Mesenteric fat pad (tissue), 1 donor: ENCODE data around the gene ABCG8. TPM values are rescaled to one million over a fixed set of nuclear protein-coding genes. Genes with fewer than 3 reads are reported as not detected.

Source experiments
- DNase-seq: peaks from one replicate; pipeline ENCODE4 v3.0.0-alpha.2; 2020; ENCODE audit warnings: low spot score
- long read RNA-seq: library from polyadenylated mRNA; unstranded; transcript quantifications from one replicate; pipeline ENCODE4 v2.0.0, GENCODE V29; 2020
- total RNA-seq: library from RNA; stranded (reverse); fragmentation: NEBNext Ultra II Directional; extraction: Animal tissue kit (Norgen Biotek cat#: 25700); gene quantifications from one replicate; pipeline ENCODE4 v1.2.1, GENCODE V29; 2021
- donor health status: DM: yes; HTN: yes; CAD: no.

The ABCG8 gene
- total RNA-seq = not detected
- long read RNA-seq = 0 reads

DNA sequence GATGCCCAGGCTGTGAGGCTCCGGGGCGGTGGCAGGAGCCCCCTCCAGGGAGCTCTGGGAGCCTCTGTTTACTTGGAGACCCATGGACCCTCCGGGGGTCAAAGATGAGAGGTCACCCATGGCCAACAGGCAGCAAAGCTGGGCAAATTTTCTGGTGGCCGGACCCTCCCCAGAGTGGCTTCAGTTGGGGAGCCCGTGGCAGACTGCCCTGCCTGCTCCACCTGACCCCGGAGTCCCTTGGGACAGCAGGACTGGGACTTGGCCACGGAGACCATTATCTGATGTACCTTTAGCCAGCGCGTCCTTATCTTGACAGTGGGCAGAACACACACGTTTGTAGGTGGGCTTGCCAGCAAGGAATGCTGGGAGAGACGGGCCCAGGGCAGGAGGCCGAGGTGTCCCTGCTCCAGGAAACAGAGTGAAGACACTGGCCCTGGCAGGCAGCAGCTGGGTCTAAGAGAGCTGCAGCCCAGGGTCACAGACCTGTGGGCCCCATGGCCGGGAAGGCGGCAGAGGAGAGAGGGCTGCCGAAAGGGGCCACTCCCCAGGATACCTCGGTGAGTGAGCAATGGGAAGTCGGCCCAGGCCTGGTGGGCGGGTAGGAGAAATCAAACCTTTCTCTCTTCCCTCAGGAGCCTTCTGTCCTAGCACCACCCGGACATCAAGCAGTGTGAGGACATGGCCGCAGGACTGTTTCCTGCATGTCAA, at the start of gene ABCG8, which contains the start of gene ABCG5:
TSS of gene ABCG8 (plus strand) at position 412 of the 708 bp plus-strand sequence. CDS start at position 495, 83 bp downstream.
TSS of gene ABCG5 (minus strand) at position 280 of the 708 bp plus-strand sequence. CDS start at position 120, 160 bp downstream.
- DNase-seq = peak; percentile 59

DNA sequence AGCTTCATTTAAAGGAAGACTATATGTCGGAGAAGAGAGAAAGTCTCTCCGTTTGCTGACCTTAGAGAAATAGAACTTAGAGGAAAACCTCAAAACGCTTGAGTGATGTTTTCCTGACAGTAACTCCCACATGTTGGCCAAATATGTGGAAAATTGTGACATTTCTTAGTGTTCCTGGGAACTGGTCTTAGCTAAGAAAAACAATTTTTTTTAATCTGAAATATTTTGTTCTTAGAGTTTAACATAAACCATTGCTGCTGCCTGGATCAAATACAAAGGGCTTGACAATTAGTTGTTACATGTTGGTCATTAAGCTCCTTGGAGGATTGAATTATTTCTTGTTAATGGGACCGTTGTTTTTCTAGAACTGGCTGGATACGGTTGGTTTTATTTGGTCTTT, 48.6 kb upstream of the ABCG8 start:
- DNase-seq = no peak

DNA sequence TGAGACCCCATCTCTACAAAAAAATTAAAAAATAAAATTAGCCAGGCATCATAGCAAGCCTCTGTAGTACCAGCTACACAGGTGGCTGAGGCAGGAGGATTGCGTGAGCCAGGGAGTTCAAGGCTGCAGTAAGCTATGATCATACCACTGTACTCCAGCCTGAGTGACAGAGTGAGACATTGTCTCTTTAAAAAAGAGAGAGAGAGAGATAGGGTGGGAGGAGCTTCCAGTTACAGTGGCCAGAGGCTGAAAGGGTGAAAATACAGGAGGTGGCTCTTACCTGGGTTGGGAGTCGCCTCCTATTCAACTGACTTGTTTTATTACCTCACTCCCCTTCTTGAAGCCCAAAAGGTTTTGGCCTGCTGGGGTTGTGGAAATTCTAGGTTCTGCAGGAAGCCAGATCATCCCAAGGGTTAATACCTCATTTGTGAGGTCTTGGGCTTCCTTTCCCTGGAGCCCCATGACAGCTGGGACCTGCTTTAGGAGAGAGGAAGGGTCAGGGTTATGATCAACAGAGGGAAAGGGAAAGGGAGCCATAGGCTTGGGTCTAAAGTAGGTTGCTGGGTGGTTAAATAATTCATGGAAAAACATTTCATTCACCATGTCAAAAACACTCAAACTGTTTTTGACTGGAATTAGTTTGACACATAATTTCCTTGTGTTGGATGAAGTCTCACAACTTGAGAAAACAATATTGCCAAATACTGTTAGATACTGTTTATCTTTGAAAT, 47.6 kb upstream of the ABCG8 start:
- no peak for DNase-seq

DNA sequence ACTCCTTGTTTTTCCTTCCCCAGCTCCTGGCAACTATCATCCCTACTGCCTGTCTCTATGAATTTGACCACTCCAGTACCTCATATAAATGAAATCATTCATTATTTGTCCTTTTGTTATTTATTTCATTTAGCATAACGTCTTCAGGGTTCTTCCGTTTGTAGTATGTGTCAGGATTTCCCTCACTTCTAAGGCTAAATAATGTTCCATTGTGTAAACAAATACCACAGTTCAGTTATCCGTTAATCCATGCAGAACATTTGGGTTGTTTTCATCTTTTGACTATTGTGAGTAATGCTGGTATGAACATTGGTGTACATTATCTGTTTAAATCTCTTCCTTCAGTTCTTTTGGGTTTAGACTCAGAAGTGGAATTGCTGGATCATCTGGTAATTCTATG, 46.1 kb upstream of the ABCG8 start:
- DNase-seq = no peak

DNA sequence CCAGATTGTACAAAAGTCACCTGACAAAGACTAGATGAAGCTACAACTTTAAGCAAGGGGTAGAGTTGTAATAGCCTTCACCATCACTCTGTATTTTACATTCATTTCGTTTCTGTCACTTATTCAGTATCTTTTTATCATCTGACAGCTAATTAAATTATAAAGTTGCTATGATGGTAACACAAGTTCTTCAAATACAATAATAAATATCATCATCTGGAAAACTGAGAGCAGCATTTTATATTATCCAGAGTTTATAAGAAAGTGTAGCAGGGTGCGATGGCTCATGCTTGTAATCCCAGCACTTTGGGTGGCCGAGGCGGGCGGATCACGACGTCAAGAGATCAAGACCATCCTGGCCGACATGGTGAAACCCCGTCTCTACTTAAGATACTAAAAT, 43.8 kb upstream of the ABCG8 start:
- no peak for DNase-seq

DNA sequence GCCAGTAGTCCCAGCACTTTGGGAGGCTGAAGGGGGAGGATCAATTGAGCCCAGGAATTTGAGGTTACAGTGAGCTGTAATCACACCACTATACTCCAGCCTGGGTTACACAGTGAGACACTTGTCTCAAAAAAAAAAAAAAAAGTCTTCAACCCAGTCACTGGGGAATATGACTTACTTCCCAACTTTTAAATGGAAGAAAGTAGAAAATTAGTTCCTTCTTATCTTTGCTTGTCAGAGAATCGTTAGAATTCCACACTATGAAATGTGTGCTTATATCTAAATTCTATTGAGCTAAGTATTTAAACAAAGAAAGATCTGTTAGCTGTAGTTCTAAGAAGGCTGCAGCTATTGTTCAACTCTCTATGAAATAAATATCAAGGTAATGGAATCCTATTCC, 42.6 kb upstream of the ABCG8 start:
- no peak for DNase-seq

DNA sequence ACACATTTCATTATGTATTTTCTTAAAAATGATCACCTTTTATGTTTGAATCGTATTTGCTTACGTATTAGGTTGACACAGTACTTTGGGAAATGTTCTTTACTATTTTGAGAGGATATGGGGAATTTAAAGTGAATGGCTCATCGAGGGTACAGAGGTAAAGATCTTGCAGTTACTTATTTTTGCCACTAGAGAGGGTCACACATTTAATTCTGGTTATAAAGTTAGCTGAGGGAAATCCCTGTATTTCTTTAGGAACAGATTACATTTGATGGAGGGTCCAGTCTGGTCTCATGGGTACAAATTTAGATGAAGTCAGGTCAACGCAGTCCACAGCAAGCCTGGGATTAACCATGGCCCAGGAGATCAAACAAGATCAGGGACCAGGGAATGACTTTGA, 40.5 kb upstream of the ABCG8 start:
- no peak for DNase-seq

DNA sequence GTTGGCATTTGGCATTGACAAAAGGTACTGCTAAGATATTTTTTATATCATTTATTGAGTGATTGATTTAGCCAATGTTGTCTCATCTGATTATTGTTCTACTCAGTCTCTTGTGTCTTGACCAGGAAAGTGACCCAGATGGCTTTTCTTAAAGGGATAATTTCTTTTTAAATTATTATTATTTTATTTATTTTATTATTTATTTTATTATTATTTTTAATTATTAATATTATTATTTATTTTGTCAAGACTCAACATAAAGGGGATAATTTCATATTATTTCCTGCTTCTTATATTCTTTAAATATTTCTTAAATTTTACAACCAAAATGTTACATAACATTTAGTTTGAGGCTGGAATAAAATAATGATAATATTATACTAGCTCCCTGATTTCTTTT, 37.9 kb upstream of the ABCG8 start:
- DNase-seq = no peak

DNA sequence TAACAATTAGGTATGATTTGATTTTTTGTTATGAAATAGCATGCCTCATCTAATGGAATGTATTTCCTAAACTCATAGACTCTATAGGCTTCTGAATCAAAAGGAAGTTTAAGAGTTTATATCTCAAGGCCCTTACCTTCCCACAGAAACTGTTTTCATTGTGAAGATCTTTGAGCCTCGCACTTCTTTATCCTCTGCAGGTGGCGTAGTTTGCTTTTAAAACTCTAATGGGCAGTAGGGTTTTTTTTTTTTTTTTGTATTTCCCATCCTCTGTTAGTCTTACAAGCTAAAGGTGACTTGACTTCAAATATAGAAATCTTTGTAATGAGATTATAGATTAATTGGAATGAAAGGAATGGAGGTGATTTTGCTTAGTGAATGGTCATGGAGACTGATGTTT, 36.6 kb upstream of the ABCG8 start:
- DNase-seq = no peak

DNA sequence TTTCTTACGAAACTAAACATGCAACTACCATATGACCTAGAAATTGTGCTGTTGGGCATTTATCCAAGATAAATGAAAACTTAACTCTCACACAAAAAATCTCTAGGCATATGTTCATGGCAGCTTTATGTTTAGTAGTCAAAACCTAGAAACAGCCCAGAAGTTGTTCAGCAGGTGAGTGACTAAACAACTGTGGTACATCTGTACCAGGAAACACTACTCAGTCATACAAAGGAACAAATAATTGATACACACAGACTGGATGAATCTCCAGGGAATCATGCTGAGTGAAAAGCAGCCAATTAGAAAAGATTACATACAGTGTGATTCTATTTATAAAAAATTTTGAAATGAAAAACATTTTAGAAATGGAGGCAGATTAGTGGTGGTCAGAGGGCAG, 35.7 kb upstream of the ABCG8 start:
- no peak for DNase-seq

DNA sequence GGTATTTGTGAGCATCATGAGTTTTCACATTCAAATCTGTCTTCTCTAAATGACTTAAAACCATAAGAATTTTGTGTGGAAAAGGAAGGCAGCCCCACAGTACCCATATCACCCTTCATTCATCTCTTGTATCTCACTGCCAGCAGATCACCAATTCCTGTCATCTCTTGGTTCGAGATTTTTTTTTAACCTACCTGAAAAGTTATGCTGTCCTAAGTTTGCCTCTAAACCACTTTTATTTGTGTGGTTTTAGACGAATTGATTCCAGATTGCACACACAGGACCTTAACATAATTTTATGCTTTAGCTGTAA, 32.1 kb upstream of the ABCG8 start:
- no peak for DNase-seq

DNA sequence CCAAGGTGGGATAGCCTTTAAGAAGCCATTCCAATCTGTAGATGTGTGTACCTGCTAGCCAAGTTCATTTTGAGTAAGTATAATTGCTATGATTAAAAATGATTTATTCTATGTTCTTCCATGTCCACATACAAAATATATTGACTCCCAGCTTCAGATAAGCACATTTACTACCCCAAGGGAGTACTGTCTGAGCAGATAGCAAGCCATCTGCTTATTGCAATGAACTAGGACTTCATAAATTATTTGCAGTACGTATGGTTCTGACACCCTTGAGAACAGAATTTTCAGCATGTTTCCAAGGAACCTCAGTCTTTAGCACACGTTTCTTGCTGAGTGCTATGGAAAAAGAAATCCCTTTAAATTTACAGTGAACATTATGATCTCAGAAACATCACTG, 28.3 kb upstream of the ABCG8 start:
- no peak for DNase-seq

DNA sequence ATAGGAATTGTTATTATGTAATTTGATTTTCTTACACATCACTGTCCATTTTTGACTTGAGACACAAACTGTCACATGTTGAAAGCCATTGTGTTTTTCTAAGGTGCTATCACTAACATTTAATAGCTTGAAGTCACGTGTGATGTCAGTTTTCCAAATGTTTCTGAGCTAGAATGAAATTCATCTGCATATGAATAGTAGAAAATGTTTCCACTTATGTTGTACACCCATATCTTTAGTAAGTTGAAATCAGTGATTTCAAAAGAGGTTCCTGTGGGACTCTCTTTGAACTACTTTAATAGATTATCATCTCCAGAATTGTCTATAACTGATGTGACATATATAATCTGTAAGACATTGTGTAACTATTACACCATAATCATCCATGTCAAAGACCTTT, 27.9 kb upstream of the ABCG8 start:
- no peak for DNase-seq

DNA sequence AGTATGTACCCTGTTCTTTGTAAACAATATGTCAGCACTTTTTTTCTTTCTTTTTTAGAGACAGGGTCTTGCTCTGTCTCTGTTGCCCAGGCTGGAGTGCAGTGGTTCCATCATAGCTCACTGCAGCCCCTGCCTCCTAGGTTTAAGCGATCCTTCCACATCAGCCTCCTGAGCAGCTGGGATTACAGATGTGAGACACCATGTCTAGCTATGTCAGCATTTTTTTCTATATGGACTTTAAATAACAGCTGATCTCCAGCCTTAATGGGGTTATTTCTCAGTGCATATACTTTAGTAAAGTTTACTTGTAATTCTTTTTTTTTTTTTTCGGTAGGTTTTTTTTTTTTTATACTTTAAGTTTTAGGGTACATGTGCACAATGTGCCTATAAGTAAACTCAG, 26.8 kb upstream of the ABCG8 start:
- DNase-seq = no peak

DNA sequence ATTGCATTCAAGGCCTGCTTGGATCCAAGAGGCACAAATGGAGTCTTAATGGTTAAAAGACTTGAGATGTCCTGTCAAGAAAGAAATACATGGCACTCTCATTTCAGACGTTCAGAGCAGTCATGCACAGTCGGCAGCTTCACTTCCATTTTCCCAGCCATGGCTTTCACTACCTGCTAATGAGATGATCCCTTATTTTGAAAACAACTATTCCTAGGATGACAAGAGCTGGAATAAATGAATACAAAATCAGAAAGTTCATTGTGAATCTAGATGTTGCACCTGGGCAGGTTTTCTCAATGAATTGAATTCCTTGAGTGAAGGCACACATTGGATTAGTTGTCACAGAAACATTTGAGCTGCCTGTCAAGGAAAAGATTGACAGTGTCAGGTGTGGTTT, 25.8 kb upstream of the ABCG8 start:
- DNase-seq = no peak

DNA sequence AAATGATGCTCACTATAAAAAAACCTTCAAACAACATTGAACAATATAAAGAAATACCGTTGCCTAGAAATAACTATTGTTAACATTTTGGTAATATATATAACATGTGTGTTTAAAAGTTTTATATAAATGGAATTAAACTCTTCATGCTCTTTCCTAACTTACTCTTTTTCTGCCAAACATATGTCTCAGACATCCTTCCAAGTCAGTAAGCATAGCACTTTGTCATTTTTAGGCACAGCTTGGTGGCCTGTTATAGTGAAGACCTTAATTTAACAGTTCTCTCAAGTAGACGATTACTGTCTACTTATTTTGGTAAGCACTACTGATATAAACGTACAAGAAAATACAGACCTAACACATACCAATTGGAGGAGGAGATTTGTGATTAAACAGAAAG, 24.1 kb upstream of the ABCG8 start:
- no peak for DNase-seq

DNA sequence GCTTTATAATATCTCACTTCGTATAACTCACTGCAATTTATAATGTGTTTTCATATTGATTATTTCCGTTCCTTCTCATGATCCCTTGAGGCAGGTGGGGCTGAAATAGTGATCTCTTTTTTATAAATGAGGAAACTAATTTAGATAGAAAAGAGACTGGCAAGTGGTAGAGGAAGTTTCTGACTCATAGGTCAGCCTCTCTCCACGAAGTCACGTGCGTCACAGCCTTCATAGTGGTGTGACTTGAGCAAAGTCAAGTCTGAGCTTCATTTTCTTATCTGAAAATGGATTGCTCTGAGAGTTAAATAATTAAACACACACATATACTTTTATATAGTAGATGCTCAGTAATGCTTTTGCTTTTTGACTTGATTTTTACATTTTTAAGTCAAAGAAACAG, 20.0 kb upstream of the ABCG8 start:
- no peak for DNase-seq

DNA sequence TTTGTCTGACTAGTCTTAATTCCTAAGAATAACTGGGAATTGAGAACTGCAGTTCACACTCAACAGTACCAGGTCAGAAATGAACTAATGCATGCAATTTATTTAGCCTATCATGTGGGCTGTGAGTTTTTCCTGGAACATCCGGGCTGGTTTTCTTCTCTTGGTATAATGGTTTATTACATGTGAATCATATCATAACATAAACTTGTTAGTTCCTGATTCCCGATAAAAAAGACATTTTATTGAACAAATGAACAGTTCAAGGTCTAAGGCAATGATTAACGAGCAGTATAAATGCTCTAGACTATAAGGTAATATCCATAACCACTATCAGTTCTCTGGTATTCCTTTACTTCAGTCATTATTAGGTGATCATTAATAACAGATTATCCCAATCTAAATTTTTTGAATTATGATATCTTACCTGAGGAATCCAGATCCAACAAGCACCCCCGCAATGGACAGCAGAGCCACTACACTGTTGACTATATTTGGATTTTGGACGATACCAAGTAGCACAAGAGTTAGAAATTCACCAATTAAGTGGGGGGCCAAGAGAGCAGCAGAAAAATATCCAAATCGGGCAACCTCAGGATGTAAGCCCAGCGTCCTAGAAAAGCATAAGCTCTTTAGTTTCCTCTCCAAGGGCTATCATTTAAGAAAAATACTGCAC, 19.1 kb upstream of the ABCG8 start:
- no peak for DNase-seq

DNA sequence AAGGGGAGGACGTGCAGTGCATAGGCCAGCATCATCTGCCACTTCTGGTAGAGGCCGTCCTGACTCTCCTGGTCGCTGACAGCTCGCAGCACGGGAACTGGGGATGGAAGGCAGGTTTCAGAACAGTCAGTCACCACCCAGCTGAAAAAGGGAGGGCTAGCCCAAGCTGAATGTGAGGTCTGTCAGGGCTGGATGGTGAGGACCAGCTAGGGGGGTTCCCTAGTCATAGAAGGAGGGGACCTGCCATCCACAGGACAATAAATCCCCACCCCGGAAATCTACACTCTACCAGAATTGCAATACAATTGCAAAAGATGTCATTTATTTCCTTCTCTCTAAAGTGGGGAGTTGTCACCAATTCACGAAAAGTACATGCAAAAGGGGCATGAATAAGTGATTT, 15.9 kb upstream of the ABCG8 start:
- no peak for DNase-seq

DNA sequence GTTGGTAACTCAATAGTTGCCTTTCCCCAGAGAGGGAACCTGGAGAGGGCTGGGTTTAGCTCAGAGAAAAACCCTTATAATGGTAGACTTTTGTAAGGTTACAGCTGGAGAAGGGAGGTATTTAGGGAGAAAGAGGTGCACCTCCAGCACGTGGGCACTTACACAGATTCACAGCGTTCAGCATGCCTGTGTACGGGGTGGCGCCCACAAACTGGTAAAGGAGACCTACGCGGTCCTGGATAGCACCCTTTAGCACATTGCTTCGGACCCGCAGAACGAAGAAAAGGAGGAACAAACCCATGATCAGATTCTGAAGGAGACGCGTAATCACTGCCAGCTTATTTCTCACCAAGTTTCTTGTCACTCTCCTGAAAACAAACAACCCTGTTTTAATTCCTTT, 15.0 kb upstream of the ABCG8 start:
- peak; percentile 53 for DNase-seq

DNA sequence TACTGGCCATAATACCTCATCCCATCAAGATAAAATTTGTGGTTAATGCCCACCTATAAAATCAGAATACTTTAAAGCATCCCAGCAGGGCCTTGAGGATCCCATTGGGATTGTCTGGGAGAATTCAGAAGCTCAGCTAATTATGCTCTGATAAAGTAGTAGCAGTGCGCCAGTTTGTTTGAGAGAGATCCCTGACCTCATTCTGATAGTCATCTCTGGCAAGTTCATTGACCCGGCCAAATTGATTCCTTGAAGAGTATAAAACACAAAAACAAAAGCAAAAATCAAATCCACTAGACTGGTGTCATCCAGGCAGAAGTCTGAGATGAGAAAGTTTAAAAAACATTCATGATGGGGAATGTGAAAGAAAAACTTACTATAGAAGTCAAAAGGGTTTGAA, 14.3 kb upstream of the ABCG8 start:
- no peak for DNase-seq

DNA sequence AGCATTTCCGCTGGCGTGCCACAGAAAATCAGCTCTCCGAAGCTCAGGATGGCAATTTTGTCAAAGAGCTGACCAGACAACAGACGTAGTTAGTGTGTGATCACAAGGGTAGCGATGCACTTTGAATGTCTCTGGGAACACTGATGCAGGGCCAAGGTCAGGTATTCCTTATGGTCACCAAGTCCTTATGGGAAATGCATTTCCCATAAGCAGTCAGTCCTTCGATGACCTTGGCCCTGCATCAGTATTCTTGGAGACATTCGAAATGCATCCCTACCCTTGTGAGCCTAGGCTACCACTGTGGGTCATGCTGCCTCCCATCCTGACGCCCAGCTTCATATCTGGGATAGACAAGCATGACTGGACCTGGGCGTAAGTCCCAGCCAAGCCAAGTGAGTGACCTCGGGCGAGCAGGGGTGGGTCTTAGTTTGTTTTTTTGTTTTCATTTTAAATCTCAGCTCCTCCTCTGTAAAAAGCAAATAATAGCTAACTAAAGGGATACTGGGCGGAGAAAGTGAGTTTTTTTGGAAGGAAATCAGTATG, 13.7 kb upstream of the ABCG8 start:
- DNase-seq = peak; percentile 55
